Endodermal cell (in vitro differentiated cells): ENCODE data around the gene FOXO6. TPM values are rescaled to one million over a fixed set of nuclear protein-coding genes. Genes with fewer than 3 reads are reported as not detected.

Experiments
- DNase-seq: peaks from one replicate; pipeline ENCODE4 v3.0.0-alpha.2; 2017
- H3K27ac ChIP-seq: 2 replicates; pipeline ENCODE4 v1.5.1; 2013; ENCODE audit warnings: mild to moderate bottlenecking, low read depth, low read length, moderate library complexity
- H3K27me3 ChIP-seq: 2 replicates; pipeline ENCODE4 v1.6.1; 2013; ENCODE audit warnings: mild to moderate bottlenecking, low read length, moderate library complexity; ENCODE audit not compliant: insufficient read depth, control insufficient read depth, poor library complexity, severe bottlenecking
- H3K36me3 ChIP-seq: 2 replicates; pipeline ENCODE4 v1.7.0; 2013; ENCODE audit warnings: mild to moderate bottlenecking, low read length, moderate library complexity; ENCODE audit not compliant: control insufficient read depth, insufficient read depth
- H3K4me1 ChIP-seq: one replicate; pipeline ENCODE4 v1.7.0; 2013; ENCODE audit warnings: low read length; ENCODE audit not compliant: control insufficient read depth, insufficient read depth
- H3K4me3 ChIP-seq: 2 replicates; pipeline ENCODE4 v1.5.1; 2013; ENCODE audit warnings: mild to moderate bottlenecking, low read length, moderate library complexity
- H3K9ac ChIP-seq: 2 replicates; pipeline ENCODE4 v1.6.1; 2013; ENCODE audit warnings: mild to moderate bottlenecking, low read length, moderate library complexity; ENCODE audit not compliant: poor library complexity, severe bottlenecking; ENCODE audit errors: extremely low read depth
- H3K9me3 ChIP-seq: 2 replicates; pipeline ENCODE4 v1.6.1; 2013; ENCODE audit warnings: mild to moderate bottlenecking, low read length, moderate library complexity; ENCODE audit not compliant: control insufficient read depth
- H3K27ac Mint-ChIP-seq: 2 replicates; pipeline ENCODE4 v1.8.0; 2020; ENCODE audit warnings: mixed read lengths
- H3K27me3 Mint-ChIP-seq: 2 replicates; pipeline ENCODE4 v1.8.0; 2021; ENCODE audit warnings: mild to moderate bottlenecking, mixed read lengths; ENCODE audit not compliant: insufficient read depth
- H3K36me3 Mint-ChIP-seq: 2 replicates; pipeline ENCODE4 v1.8.0; 2020; ENCODE audit warnings: low read depth, mixed read lengths
- H3K4me1 Mint-ChIP-seq: 2 replicates; pipeline ENCODE4 v1.8.0; 2020; ENCODE audit warnings: mixed read lengths
- H3K4me3 Mint-ChIP-seq: 2 replicates; pipeline ENCODE4 v1.8.0; 2020; ENCODE audit warnings: mild to moderate bottlenecking, moderate library complexity, mixed read lengths
- H3K9me3 Mint-ChIP-seq: 2 replicates; pipeline ENCODE4 v1.8.0; 2020; ENCODE audit warnings: mild to moderate bottlenecking, mixed read lengths
- CTCF ChIP-seq: fragments of 200-600 bp; sonication (generic); conservative IDR thresholded peaks from 2 replicates; pipeline ENCODE4 v1.5.0; 2021; ENCODE audit warnings: antibody characterized with exemption, mild to moderate bottlenecking
- WGBS, 2 experiments: methylation state at CpG; one replicate each; pipeline versions ENCODE4 v1.1.5 to v1.1.7; 2013; ENCODE audit warnings: missing lambda C conversion rate in 2 of 2, mixed read lengths in 1 of 2; ENCODE audit not compliant: insufficient coverage in 1 of 2, insufficient read length in 1 of 2; 5-methylcytosine and 5-hydroxymethylcytosine counted together
- total RNA-seq, 2 donors: library from RNA; stranded (reverse); fragmentation: NEBNext Ultra II Directional in 1 of 2; extraction: Animal tissue kit (Norgen Biotek cat#: 25700) in 1 of 2; gene quantifications; 2 replicates in 1 of 2; 3 replicates in 1 of 2; pipeline ENCODE4 v1.2.1, GENCODE V29; 2021

The FOXO6 gene
- total RNA-seq, 2 donors from 2014 or later, result 1.7 to 1.8 TPM

- Histone ChIP-seq H3K27me3 (no peaks in the 10 kb centered on the region), H3K36me3 (no peaks in the 10 kb centered on the region), H3K4me1 (peaks cover 1% of the 10 kb centered on the region), H3K27ac (no peak overlapping the region), H3K9me3 (no peaks in the 10 kb centered on the region), H3K9ac (no peak overlapping the region), H3K4me3 (no peak overlapping the region)
- WGBS, 2 experiments, result 60 to 78% methylated on average over 6 to 12 of the region's 12 CpGs
- Mint-ChIP-seq H3K4me1 (peaks cover 11% of the 10 kb centered on the region), H3K9me3 (no peaks in the 10 kb centered on the region), H3K4me3 (no peak overlapping the region), H3K27ac (no peak overlapping the region), H3K27me3 (peaks cover 3% of the 10 kb centered on the region), H3K36me3 (no peaks in the 10 kb centered on the region)
- peak; percentile 54 for DNase-seq
- TF ChIP-seq CTCF, result no peak
Measured at GRCh38 chr1:41319807-41320711, 41.2 kb upstream of the FOXO6 start.

- peaks cover 3% of the 10 kb centered on the region for H3K27me3 Mint-ChIP-seq
- no peak for DNase-seq
- H3K36me3 Mint-ChIP-seq, result no peaks in the 10 kb centered on the region
- Histone ChIP-seq H3K36me3 (no peaks in the 10 kb centered on the region), H3K4me1 (no peaks in the 10 kb centered on the region), H3K9me3 (no peaks in the 10 kb centered on the region), H3K27me3 (no peaks in the 10 kb centered on the region), H3K4me3 (no peak overlapping the region), H3K27ac (no peak overlapping the region), H3K9ac (no peak overlapping the region)
- WGBS, 2 experiments, result 84 to 88% methylated on average over 15 to 21 of the region's 21 CpGs
- TF ChIP-seq CTCF, result no peak
- no peak overlapping the region for H3K4me3 Mint-ChIP-seq
- H3K27ac Mint-ChIP-seq, result no peak overlapping the region
- no peaks in the 10 kb centered on the region for H3K9me3 Mint-ChIP-seq
- peaks cover 7% of the 10 kb centered on the region for H3K4me1 Mint-ChIP-seq
Measured at GRCh38 chr1:41320895-41321676, 40.1 kb upstream of the FOXO6 start.

GRCh38 chr1:41322101-41322661 lies 39.1 kb upstream of the FOXO6 start:
- Histone ChIP-seq H3K4me1 (no peaks in the 10 kb centered on the region), H3K4me3 (no peak overlapping the region), H3K9ac (no peak overlapping the region), H3K27me3 (no peaks in the 10 kb centered on the region), H3K36me3 (no peaks in the 10 kb centered on the region), H3K9me3 (no peaks in the 10 kb centered on the region), H3K27ac (no peak overlapping the region)
- Mint-ChIP-seq H3K4me3 (no peak overlapping the region), H3K9me3 (no peaks in the 10 kb centered on the region), H3K36me3 (no peaks in the 10 kb centered on the region), H3K27me3 (peaks cover 3% of the 10 kb centered on the region), H3K4me1 (peaks cover 7% of the 10 kb centered on the region), H3K27ac (no peak overlapping the region)
- DNase-seq, result no peak
- WGBS, 2 experiments, result 89 to 98% methylated on average over 4 to 8 of the region's 8 CpGs
- TF ChIP-seq CTCF, result no peak
